K562 (cell line): ENCODE results near the gene HINT3. TPM values are rescaled to one million over a fixed set of nuclear protein-coding genes. Genes with fewer than 3 reads are reported as not detected.

ENCODE experiments used
- ATAC-seq: fragments of 200-7000 bp; cut with Tn5 transposase; 3 replicates; pipeline ENCODE4 v1.9.1; 2020; ENCODE audit warnings: moderate library complexity
- BruUV-seq: library from RNA; stranded (reverse); fragments of 400-500 nt; replicated peaks from 2 replicates; lab custom pipeline; 2021; lab: Mats Ljungman, UMichigan
- CTCF ChIA-PET: fragments of 300-600 bp; formaldehyde crosslinking; extraction: SDS; loops from one replicate; lab custom pipeline; 2021; ENCODE audit warnings: low intra/inter-chr PET ratio; lab: Yijun Ruan, JAX
- POLR2A ChIA-PET: fragments of 300-600, 350-650 bp; sonication (Branson Sonifier 250); formaldehyde crosslinking; extraction: SDS; loops from one replicate; lab custom pipeline; 2021; ENCODE audit warnings: antibody characterized with exemption, inconsistent platforms; lab: Yijun Ruan, JAX
- DNase-seq, 4 experiments: peaks; one replicate each; pipeline versions ENCODE4 v3.0.0 to v3.0.0-alpha.2; 2011 to 2018; ENCODE audit warnings: low spot score in 3 of 4, mixed read lengths in 3 of 4; ENCODE audit errors: extremely low read depth in 1 of 4
- FAIRE-seq: peaks from 2 replicates; lab custom pipeline; 2011; peaks lifted over from hg19 to GRCh38; lab: Jason Lieb, UNC
- H2AFZ ChIP-seq: 2 replicates; pipeline ENCODE4 v1.6.0; 2011; ENCODE audit warnings: low read depth, low read length, control low read depth, inconsistent platforms
- H3K27ac ChIP-seq: fragments of 200-600 bp; 3 replicates; pipeline ENCODE4 v1.8.0; 2011; ENCODE audit warnings: low read depth, mild to moderate bottlenecking, control low read depth, inconsistent platforms, low read length, moderate library complexity, mixed read lengths; ENCODE audit errors: extremely low read depth
- H3K27me3 ChIP-seq, 2 experiments: fragments of 300-600 bp in 1 of 2; 2 replicates in 1 of 2; 3 replicates in 1 of 2; pipeline versions ENCODE4 v1.6.0 to v1.8.0; 2011; ENCODE audit warnings: inconsistent platforms in 2 of 2, low read length in 2 of 2, mild to moderate bottlenecking in 1 of 2, mixed read lengths in 1 of 2, moderate library complexity in 1 of 2; ENCODE audit not compliant: control insufficient read depth in 2 of 2, insufficient read depth in 2 of 2
- H3K36me3 ChIP-seq: fragments of 300-600 bp; 3 replicates; pipeline ENCODE4 v1.8.0; 2011; ENCODE audit warnings: mild to moderate bottlenecking, low read length, inconsistent platforms; ENCODE audit not compliant: control insufficient read depth, insufficient read depth
- H3K4me1 ChIP-seq, 2 experiments: fragments of 200-600 bp in 1 of 2; replicated peaks in 1 of 2; 2 replicates in 1 of 2; 3 replicates in 1 of 2; pipeline versions ENCODE4 v1.5.1 to v1.8.0; 2011; ENCODE audit warnings: inconsistent platforms in 2 of 2, low read length in 2 of 2, mild to moderate bottlenecking in 1 of 2, mixed read lengths in 1 of 2, moderate library complexity in 1 of 2; ENCODE audit not compliant: control insufficient read depth in 2 of 2, insufficient read depth in 2 of 2
- H3K4me2 ChIP-seq: 2 replicates; pipeline ENCODE4 v1.6.1; 2011; ENCODE audit warnings: low read length, control low read depth, inconsistent platforms, mixed read lengths; ENCODE audit not compliant: insufficient read depth
- H3K4me3 ChIP-seq: fragments of 200-600 bp; sonication (generic), shearing (Covaris generic); 2 replicates; pipeline ENCODE4 v1.5.1; 2016; ENCODE audit warnings: control low read depth, inconsistent platforms
- H3K79me2 ChIP-seq: fragments of 200-600 bp; 3 replicates; pipeline ENCODE4 v1.8.0; 2011; ENCODE audit warnings: low read length, inconsistent platforms; ENCODE audit not compliant: control insufficient read depth, insufficient read depth
- H3K9ac ChIP-seq, 2 experiments: 2 replicates each; pipeline versions ENCODE4 v1.6.0 to v1.6.1; 2011; ENCODE audit warnings: low read depth in 2 of 2, low read length in 2 of 2, control low read depth in 1 of 2, inconsistent platforms in 1 of 2, mild to moderate bottlenecking in 1 of 2, mixed read lengths in 1 of 2; ENCODE audit not compliant: insufficient read depth in 1 of 2
- H3K9me1 ChIP-seq: one replicate; pipeline ENCODE4 v1.6.0; 2011; ENCODE audit warnings: inconsistent platforms, mild to moderate bottlenecking, low read length, moderate library complexity; ENCODE audit not compliant: control insufficient read depth, insufficient read depth
- H3K9me3 ChIP-seq: replicated peaks from 2 replicates; pipeline ENCODE4 v1.5.1; 2011; ENCODE audit warnings: low read depth, low read length, inconsistent platforms; ENCODE audit not compliant: control insufficient read depth, insufficient read depth
- H4K20me1 ChIP-seq: replicated peaks from 2 replicates; pipeline ENCODE4 v1.6.1; 2011; ENCODE audit warnings: low read length, inconsistent platforms, mixed read lengths; ENCODE audit not compliant: control insufficient read depth, insufficient read depth
- POLR2A ChIP-seq: fragments of 450-650 bp; conservative IDR thresholded peaks from 2 replicates; pipeline ENCODE4 v1.6.1; 2016
- SAFB ChIP-seq: fragments of 200-400 bp; formaldehyde crosslinking; IDR thresholded peaks from 2 replicates; pipeline ENCODE4 v1.6.1; 2017; ENCODE audit warnings: low read depth, low read length, borderline replicate concordance
- U2AF1 ChIP-seq: fragments of 200-400 bp; formaldehyde crosslinking; optimal IDR thresholded peaks from 2 replicates; pipeline ENCODE3; 2017; ENCODE audit warnings: mild to moderate bottlenecking, low read depth, low read length, moderate library complexity
- ZNF354B ChIP-seq: fragments of 250-450 bp; sonication (Bioruptor Pico); IDR thresholded peaks from 2 replicates; pipeline ENCODE4 v1.4.0; 2020
- ZNF785 ChIP-seq: fragments of 250-450 bp; sonication (Bioruptor Pico); IDR thresholded peaks from 2 replicates; pipeline ENCODE4 v1.4.0; 2020; ENCODE audit warnings: mild to moderate bottlenecking
- WGBS: fragments of 100-300 bp; shearing (Covaris generic); methylation state at CpG from one replicate; pipeline ENCODE4 v1.1.6; 2016; ENCODE audit warnings: low coverage, mixed read lengths; ENCODE audit not compliant: insufficient coverage; ENCODE audit errors: missing lambda C conversion rate; 5-methylcytosine and 5-hydroxymethylcytosine counted together
- in situ Hi-C: fragments of 300-500 bp; cut with MboI; formaldehyde crosslinking; loops from 4 replicates; pipeline ENCODE4 v1.15.0; 2018; ENCODE audit warnings: inconsistent platforms, mixed read lengths
- intact Hi-C: fragments of 100-400 bp; cut with micrococcal nuclease; formaldehyde crosslinking; loops from 2 replicates; pipeline ENCODE4 v1.14.2; 2022
- polyA plus RNA-seq, 8 experiments: library from polyadenylated mRNA; depleted of rRNA in 4 of 8; stranded (reverse) in 5 of 8; unstranded in 3 of 8; fragments of >200 nt; fragmentation: Nextera tagmentation in 2 of 8; fragmentation: Illumina TruSeq in 1 of 8; extraction: Ambion mirVana in 2 of 8; extraction: Trizol in 1 of 8; gene quantifications; 2 replicates each; pipeline versions ENCODE4 v1.2.1 to v1.2.3, GENCODE V29; 2011 to 2014; ENCODE audit warnings: inconsistent platforms in 1 of 8, missing spikeins in 1 of 8
- total RNA-seq, 7 experiments: library from RNA; depleted of rRNA in 6 of 7; stranded (reverse); fragments of >200 nt in 6 of 7; fragmentation: Illumina TruSeq in 2 of 7; extraction: Trizol in 2 of 7; gene quantifications; 2 replicates each; pipeline versions ENCODE4 v1.2.1 to v1.2.3, GENCODE V29; 2011 to 2021; ENCODE audit warnings: low replicate concordance in 1 of 7
- TF ChIP-seq, protein P1 (sequence below): sonication (generic); formaldehyde crosslinking; IDR thresholded peaks from 2 replicates; pipeline ENCODE4 v1.8.0; 2023; ENCODE audit warnings: missing genetic modification reagents, mild to moderate bottlenecking, borderline replicate concordance

The HINT3 gene
- total and polyA plus RNA-seq, 9 of the 15 experiments (the other 6 are each of a cell fraction or from before 2014, with no cell fraction given): 1.4 to 16.6 (median 10.8) TPM

DNA sequence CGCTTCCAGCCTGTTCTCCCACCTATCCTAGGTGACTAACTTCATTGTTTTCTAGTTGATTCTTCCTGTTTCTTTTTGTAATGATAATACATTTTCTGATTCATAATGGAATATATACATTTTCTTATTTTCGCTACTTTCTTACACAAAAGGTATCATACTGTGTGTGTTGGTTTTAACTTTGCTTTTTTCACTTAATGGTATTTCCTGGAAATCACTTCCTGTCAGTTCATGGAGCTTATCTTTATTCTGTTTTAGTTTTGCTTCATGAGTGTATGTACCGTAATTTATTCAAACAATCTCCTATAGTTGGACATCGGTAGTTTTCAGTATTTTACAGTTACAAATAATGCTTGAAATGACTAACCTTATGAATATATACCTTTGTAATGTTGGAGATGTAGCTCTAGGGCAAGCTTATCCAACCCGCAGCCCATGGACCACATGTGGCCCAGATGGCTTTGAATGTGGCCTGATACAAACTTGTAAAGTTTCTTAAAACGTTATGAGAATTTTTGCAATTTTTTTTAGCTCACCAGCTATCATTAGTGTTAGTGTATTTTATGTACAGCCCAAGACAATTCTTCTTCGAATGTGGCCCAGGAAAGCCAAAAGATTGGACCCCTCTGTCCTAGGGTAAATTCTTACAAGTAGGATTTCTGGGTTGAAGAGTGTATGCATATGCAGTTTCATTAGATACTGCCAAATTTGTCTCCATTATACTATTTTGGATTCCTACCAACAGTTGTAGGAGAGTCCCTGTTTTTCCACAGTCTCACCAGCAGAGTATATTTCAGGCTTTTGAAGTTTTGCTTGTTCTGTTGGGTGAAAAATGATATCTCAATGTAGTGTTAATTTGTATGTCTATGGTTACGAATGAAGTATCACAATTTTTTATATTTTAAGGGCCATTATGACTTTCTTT is 46.4 kb downstream of the HINT3 start:
- TF ChIP-seq ZNF785 (CRISPR knock-in tag): no peak
- no peak for TF ChIP-seq SAFB
- TF ChIP-seq POLR2A: no peak
- no peak for TF ChIP-seq U2AF1
- TF ChIP-seq, protein P1, sequence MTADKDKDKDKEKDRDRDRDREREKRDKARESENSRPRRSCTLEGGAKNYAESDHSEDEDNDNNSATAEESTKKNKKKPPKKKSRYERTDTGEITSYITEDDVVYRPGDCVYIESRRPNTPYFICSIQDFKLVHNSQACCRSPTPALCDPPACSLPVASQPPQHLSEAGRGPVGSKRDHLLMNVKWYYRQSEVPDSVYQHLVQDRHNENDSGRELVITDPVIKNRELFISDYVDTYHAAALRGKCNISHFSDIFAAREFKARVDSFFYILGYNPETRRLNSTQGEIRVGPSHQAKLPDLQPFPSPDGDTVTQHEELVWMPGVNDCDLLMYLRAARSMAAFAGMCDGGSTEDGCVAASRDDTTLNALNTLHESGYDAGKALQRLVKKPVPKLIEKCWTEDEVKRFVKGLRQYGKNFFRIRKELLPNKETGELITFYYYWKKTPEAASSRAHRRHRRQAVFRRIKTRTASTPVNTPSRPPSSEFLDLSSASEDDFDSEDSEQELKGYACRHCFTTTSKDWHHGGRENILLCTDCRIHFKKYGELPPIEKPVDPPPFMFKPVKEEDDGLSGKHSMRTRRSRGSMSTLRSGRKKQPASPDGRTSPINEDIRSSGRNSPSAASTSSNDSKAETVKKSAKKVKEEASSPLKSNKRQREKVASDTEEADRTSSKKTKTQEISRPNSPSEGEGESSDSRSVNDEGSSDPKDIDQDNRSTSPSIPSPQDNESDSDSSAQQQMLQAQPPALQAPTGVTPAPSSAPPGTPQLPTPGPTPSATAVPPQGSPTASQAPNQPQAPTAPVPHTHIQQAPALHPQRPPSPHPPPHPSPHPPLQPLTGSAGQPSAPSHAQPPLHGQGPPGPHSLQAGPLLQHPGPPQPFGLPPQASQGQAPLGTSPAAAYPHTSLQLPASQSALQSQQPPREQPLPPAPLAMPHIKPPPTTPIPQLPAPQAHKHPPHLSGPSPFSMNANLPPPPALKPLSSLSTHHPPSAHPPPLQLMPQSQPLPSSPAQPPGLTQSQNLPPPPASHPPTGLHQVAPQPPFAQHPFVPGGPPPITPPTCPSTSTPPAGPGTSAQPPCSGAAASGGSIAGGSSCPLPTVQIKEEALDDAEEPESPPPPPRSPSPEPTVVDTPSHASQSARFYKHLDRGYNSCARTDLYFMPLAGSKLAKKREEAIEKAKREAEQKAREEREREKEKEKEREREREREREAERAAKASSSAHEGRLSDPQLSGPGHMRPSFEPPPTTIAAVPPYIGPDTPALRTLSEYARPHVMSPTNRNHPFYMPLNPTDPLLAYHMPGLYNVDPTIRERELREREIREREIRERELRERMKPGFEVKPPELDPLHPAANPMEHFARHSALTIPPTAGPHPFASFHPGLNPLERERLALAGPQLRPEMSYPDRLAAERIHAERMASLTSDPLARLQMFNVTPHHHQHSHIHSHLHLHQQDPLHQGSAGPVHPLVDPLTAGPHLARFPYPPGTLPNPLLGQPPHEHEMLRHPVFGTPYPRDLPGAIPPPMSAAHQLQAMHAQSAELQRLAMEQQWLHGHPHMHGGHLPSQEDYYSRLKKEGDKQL (CRISPR knock-in tag): no peak
- no peak for TF ChIP-seq ZNF354B (CRISPR knock-in tag)
- ChIA-PET POLR2A (interaction anchor here (1.0 kb wide), 1 partner anchor 17 kb away, joined by 3 read pairs; the partner anchor contains the start of gene TRMT11), CTCF (no interaction called here)
- DNase-seq: no peak
- no peaks in the 10 kb centered on the region for H3K4me1 ChIP-seq
- in situ Hi-C loops: no loop called here
- H3K9ac ChIP-seq: no peak overlapping the region
- H3K27ac ChIP-seq: no peak overlapping the region
- no peak for FAIRE-seq
- no peaks in the 10 kb centered on the region for H3K9me3 ChIP-seq
- peaks cover 93% of the 10 kb centered on the region for H3K36me3 ChIP-seq
- H3K9me1 ChIP-seq: no peaks in the 10 kb centered on the region
- 77% methylated on average over 8 of the region's 8 CpGs for WGBS
- no TSS peak for BruUV-seq
- H3K79me2 ChIP-seq: peaks cover 17% of the 10 kb centered on the region; the same call in 2 of the 3 replicates
- intact Hi-C loops: no loop called here
- H4K20me1 ChIP-seq: no peaks in the 10 kb centered on the region
- H2AFZ ChIP-seq: no peak overlapping the region
- H3K27me3 ChIP-seq: no peaks in the 10 kb centered on the region
- H3K4me2 ChIP-seq: no peak overlapping the region
- H3K4me3 ChIP-seq: no peak overlapping the region
- peak; percentile 37; the same call in 2 of the 3 replicates for ATAC-seq
